ENCODE data around the gene CDKN1B. TPM values are rescaled to one million over a fixed set of nuclear protein-coding genes. Genes with fewer than 3 reads are reported as not detected.
A peak's percentile ranks its signal among the peaks of the same experiment; 100 is the strongest.
"Not testable (repeated sequence)": the region's sequence is repeated elsewhere in the genome, so short reads cannot be mapped to it uniquely, and the experiment has no call there.

Gene CDKN1B
- total RNA-seq, 1 donor from 2014 or later, result 57.7 TPM

DNA sequence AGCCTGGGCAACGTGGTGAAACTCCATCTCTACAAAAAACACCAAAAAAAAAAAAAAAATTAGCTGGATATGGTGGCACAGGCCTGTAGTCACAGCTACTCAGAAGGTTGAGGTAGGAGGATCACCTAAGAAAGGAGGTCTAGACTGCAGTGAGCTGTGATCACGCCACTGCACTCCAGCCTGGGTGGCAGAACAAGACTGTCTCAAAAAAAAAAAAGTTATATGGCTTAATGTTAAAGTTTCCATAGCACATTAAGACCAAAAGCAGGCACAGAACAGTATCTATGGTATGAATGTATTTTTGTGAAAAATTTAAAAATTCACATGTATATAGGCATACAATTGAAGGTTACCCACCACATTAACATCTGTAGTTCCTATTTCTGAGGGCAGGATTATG, 15.9 kb downstream of the CDKN1B start:
- intact Hi-C loops (cut with DNase I), result no loop called here
- TF ChIP-seq, protein P1, sequence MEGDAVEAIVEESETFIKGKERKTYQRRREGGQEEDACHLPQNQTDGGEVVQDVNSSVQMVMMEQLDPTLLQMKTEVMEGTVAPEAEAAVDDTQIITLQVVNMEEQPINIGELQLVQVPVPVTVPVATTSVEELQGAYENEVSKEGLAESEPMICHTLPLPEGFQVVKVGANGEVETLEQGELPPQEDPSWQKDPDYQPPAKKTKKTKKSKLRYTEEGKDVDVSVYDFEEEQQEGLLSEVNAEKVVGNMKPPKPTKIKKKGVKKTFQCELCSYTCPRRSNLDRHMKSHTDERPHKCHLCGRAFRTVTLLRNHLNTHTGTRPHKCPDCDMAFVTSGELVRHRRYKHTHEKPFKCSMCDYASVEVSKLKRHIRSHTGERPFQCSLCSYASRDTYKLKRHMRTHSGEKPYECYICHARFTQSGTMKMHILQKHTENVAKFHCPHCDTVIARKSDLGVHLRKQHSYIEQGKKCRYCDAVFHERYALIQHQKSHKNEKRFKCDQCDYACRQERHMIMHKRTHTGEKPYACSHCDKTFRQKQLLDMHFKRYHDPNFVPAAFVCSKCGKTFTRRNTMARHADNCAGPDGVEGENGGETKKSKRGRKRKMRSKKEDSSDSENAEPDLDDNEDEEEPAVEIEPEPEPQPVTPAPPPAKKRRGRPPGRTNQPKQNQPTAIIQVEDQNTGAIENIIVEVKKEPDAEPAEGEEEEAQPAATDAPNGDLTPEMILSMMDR (IDR thresholded peaks at IDR 0.05), result no peak
- Histone ChIP-seq H3K9me3 (no peaks in the 10 kb centered on the region), H3K4me1 (peaks cover 21% of the 10 kb centered on the region), H3K4me3 (no peak overlapping the region), H3K36me3 (no peaks in the 10 kb centered on the region), H3K27me3 (ENCODE audit: low read depth) (no peaks in the 10 kb centered on the region), H3K27ac (no peak overlapping the region)
- no peak for DNase-seq
- ATAC-seq, result no peak

DNA sequence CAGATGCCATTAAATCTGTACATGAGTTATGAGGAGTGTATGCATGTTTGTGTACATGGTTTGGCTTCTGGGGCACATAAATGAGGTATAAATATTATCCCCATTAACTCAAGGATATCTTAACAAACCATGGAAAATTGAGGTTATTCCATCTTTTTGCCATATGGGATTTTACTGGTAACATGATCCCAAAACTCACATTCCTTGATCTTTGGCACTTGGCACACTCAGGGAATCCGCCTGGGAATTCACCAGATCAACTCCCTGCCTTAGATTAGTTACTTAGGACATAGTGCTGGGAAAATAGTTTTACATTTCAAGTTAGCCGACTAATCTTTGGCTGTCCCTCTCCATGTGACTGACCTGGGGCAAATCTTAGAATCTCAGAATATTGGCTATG, 16.9 kb downstream of the CDKN1B start:
- Histone ChIP-seq H3K27ac (no peak overlapping the region), H3K36me3 (no peaks in the 10 kb centered on the region), H3K4me1 (peaks cover 21% of the 10 kb centered on the region), H3K9me3 (no peaks in the 10 kb centered on the region), H3K4me3 (no peak overlapping the region), H3K27me3 (ENCODE audit: low read depth) (no peaks in the 10 kb centered on the region)
- ATAC-seq (no peak), DNase-seq (no peak)
- TF ChIP-seq, protein P1 (IDR thresholded peaks at IDR 0.05), result no peak
- intact Hi-C loops (cut with DNase I), result no loop called here

DNA sequence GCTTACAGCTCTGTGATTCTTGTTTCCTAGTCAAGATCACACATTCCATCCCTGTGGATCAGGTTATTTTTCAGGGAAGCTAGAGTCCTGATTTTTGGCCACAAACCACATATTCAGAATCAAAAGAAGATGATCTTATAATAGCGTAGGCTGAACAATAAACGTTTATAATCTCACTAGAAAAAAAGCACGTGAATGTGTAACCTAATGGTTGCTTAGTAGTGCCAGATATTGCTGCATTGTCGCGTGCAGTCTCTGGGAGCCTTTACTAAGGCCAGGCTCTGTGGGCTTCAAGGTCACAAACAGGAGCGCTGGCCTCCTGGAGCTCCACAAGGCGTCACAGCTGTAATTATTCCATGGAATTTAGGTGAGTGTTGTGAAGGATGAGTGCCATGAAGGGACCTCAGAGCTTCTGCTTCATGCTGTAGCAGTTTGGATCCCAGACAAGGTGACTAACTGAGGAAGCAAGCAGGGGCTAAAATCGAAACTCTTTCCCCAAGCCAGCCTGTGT, 17.4 kb downstream of the CDKN1B start:
- Histone ChIP-seq H3K9me3 (no peaks in the 10 kb centered on the region), H3K4me3 (no peak overlapping the region), H3K4me1 (peaks cover 21% of the 10 kb centered on the region), H3K36me3 (no peaks in the 10 kb centered on the region), H3K27me3 (ENCODE audit: low read depth) (no peaks in the 10 kb centered on the region), H3K27ac (peak overlapping the region; percentile 8)
- TF ChIP-seq, protein P1 (IDR thresholded peaks at IDR 0.05), result no peak
- DNase-seq (no peak), ATAC-seq (no peak)
- intact Hi-C loops (cut with DNase I), result no loop called here

DNA sequence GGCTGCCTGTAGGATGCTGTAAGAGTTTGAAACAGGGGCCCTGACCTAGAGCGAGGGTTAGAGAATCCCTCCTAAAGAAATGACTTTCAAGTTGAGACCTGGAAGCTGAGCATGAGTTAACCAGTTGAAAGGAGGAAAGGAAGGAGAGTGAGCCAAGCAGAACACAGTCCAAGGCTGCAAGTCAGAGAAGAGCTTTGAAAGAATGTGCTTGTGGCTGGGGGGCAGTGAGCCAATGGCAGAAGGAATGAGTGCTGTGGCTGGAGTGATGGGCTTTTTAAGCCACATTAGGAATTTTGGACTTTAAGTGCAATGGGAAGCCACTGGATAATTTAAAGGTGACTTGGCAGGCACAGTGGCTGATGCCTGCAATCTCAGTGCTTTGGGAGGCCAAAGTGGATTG, 18.1 kb downstream of the CDKN1B start:
- H3K4me3 ChIP-seq, result no peak overlapping the region
- no peaks in the 10 kb centered on the region for H3K27me3 ChIP-seq (ENCODE audit: low read depth)
- no peaks in the 10 kb centered on the region for H3K9me3 ChIP-seq
- ATAC-seq (no peak), DNase-seq (no peak)
- no peaks in the 10 kb centered on the region for H3K36me3 ChIP-seq
- peak overlapping the region; percentile 8 for H3K27ac ChIP-seq
- intact Hi-C loops (cut with DNase I), result no loop called here
- TF ChIP-seq, protein P1 (IDR thresholded peaks at IDR 0.05), result no peak
- H3K4me1 ChIP-seq, result peaks cover 21% of the 10 kb centered on the region

DNA sequence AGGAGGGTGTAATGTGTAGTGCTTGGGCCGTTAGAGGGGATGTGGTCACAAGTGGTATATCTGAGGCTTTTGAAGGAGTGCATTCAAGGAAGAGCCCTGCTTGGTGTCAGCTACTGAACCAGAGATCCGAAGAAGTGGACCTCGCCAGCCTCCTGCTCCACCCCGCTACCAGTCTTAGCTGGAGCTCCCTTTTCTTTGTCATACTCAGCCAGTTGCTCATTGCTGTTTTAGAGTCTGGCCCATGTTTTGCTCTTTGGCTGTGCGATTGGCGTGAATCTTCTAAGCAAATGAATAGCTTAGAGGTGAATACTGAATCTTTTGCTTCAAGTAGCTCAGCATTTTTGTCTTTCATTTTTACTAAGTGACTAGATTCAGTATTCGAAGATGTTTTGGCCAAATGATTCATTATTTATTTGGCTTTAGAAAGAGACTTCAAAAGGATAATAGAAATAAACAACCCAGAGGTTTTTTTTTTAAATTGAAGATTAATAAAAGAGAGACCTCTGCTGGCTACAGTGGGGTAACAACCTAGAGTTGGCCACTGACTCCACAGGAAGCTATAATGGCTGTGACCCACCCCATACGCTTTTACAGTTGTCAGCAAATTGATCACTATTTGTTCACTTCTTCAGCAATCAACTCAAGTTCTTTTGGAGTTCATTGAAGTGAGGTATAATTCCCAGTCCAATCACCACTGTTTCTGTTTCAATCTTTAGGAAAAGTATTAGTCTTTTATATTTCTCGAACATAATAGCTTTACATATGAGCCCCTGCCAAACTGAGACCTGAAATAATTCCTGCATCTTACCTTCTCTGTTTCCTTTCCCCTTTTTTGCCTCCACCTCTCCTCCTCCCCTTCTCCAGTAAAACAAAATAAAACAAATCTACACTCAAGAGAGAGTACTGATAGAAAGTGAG, 19.9 kb downstream of the CDKN1B start:
- H3K9me3 ChIP-seq, result no peaks in the 10 kb centered on the region
- ATAC-seq (peak; percentile 85 to 87), DNase-seq (no peak)
- H3K4me1 ChIP-seq, result peaks cover 31% of the 10 kb centered on the region
- no peaks in the 10 kb centered on the region for H3K27me3 ChIP-seq (ENCODE audit: low read depth)
- peak overlapping the region; percentile 16 for H3K4me3 ChIP-seq
- intact Hi-C loops (cut with DNase I), result no loop called here
- H3K27ac ChIP-seq, result peak overlapping the region; percentile 67
- no peaks in the 10 kb centered on the region for H3K36me3 ChIP-seq
- TF ChIP-seq, protein P1 (IDR thresholded peaks at IDR 0.05), result peak; percentile 69

DNA sequence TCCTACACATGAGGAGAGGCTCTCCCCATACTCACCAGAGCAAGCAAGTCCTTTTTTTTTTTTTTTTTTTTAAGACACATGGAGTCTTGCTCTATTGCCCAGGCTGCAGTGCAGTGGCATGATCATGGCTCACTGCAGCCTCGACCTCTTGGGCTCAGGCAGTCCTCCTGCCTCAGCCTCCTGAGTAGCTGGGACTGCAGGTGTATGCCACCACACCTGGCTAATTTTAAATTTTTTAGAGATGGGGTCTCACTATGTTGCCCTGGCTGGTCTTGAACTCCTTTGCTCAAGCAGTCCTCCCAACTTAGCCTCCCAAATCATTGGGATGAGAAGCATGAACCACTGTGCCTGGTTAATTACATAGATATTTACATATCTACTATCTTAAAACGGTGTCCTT, 21.0 kb downstream of the CDKN1B start:
- H3K27ac ChIP-seq; H3K9me3 ChIP-seq; H3K4me3 ChIP-seq; H3K27me3 ChIP-seq (ENCODE audit: low read depth); DNase-seq; H3K36me3 ChIP-seq; ATAC-seq; intact Hi-C loops (cut with DNase I): not testable (repeated sequence)
- peaks cover 31% of the 10 kb centered on the region for H3K4me1 ChIP-seq

Measured in lower lobe of right lung (tissue), 2 donors.